HG03354 (cell line): Measurements from ENCODE around the gene ALPK3.
"Not testable (repeated sequence)": the region's sequence is repeated elsewhere in the genome, so short reads cannot be mapped to it uniquely, and the experiment has no call there.

Experiments used
- ATAC-seq: cut with Tn5 transposase; IDR thresholded peaks from one replicate; pipeline ENCODE4 v1.9.1; 2021; ENCODE audit warnings: mild to moderate bottlenecking; ENCODE audit not compliant: unreplicated experiment, poor library complexity, severe bottlenecking

Gene ALPK3

GRCh38 chr15:84840255-84840654 lies 23.1 kb downstream of the ALPK3 start:
- no peak for ATAC-seq

- no peak for ATAC-seq
Measured at GRCh38 chr15:84840741-84841429, 23.7 kb downstream of the ALPK3 start.

- no peak for ATAC-seq
Measured at GRCh38 chr15:84842781-84843180, 25.6 kb downstream of the ALPK3 start.

GRCh38 chr15:84844964-84845363 lies 27.8 kb downstream of the ALPK3 start:
- ATAC-seq = no peak

- not testable (repeated sequence) for ATAC-seq
Measured at GRCh38 chr15:84845631-84846030, 28.5 kb downstream of the ALPK3 start.

GRCh38 chr15:84846269-84846668 lies 29.1 kb downstream of the ALPK3 start:
- ATAC-seq = no peak

GRCh38 chr15:84847382-84847781 lies 30.2 kb downstream of the ALPK3 start:
- no peak for ATAC-seq

GRCh38 chr15:84852212-84852611 lies 35.1 kb downstream of the ALPK3 start:
- ATAC-seq = no peak

GRCh38 chr15:84855136-84855535 lies 38.0 kb downstream of the ALPK3 start:
- no peak for ATAC-seq

- no peak for ATAC-seq
Measured at GRCh38 chr15:84855765-84856164, 38.6 kb downstream of the ALPK3 start.

- ATAC-seq = no peak
Measured at GRCh38 chr15:84856731-84857417, 39.7 kb downstream of the ALPK3 start.

GRCh38 chr15:84857418-84858004 lies 40.4 kb downstream of the ALPK3 start:
- ATAC-seq = no peak

GRCh38 chr15:84858231-84858630 lies 41.1 kb downstream of the ALPK3 start:
- no peak for ATAC-seq

GRCh38 chr15:84859144-84859543 lies 42.0 kb downstream of the ALPK3 start:
- ATAC-seq = no peak

- ATAC-seq = no peak
Measured at GRCh38 chr15:84859651-84860050, 42.5 kb downstream of the ALPK3 start.

GRCh38 chr15:84861781-84862180 lies 44.6 kb downstream of the ALPK3 start:
- no peak for ATAC-seq

- ATAC-seq = no peak
Measured at GRCh38 chr15:84862214-84862975, 45.2 kb downstream of the ALPK3 start.

GRCh38 chr15:84863565-84864443 lies 46.6 kb downstream of the ALPK3 start:
- no peak for ATAC-seq

GRCh38 chr15:84864444-84864795 lies 47.3 kb downstream of the ALPK3 start:
- ATAC-seq = no peak
